ENCODE data around the gene ARHGAP30.
A peak's percentile ranks its signal among the peaks of the same experiment; 100 is the strongest.

Gene ARHGAP30

DNA sequence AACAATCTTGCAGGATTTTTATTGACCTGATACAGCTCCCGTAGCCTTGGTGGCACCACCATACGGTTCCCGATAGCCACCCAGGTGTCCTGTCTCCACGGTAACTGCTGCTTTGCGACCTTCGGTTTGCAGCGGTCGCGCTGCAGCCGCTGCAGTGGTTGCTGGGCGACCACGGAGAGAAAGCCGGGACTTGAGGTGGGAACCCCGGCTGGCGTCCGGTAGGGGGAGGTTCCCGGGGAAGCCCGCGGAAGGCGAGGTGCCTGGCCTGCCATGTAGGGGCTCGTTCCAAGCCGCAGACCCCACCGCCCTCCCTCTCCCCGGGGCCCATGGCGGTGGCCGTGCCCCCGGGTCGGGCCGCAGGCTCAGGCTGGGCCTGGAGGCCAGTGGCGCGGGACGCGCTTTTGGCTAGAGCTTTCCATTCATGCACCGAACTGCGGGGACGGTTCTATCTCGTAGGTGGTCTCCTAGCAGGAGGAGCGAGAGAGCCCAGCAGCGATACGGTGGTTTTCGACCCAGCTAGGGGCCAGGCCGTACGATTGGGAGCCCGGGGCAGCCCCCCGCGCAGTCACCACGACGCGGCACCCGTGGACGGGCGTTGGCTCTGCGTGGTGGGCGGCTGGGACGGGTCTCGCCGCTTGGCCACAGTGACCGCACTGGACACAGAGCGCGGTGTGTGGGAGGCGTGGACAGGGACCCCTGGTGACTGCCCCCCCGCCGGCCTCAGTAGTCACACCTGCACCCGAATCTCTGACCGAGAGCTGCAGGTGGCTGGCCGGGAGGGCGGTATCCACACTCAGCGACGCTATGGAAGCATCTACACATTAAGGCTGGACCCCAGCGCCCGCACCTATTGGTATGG lies 28.7 kb upstream of the ARHGAP30 start, which contains the start of gene KLHDC9:
TSS of gene KLHDC9 (plus strand) at position 152 of the 859 bp plus-strand sequence. CDS start at position 327, 175 bp downstream.
- Histone ChIP-seq H3K4me3 (ENCODE audit: low read length) (peak within 1 kb of the TSS; percentile 46), H3K9ac (ENCODE audit: low read length) (peak within 1 kb of the TSS; percentile 50), H3K27me3 (ENCODE audit: control insufficient read depth, insufficient read depth, low read length) (no peaks in the 10 kb centered on the region), H3K9me3 (ENCODE audit: control insufficient read depth, low read length) (no peaks in the 10 kb centered on the region), H3K4me1 (ENCODE audit: control insufficient read depth, insufficient read depth, low read length) (peaks cover 9% of the 10 kb centered on the region), H3K36me3 (ENCODE audit: control insufficient read depth, insufficient read depth, low read length) (peaks cover 8% of the 10 kb centered on the region)

DNA sequence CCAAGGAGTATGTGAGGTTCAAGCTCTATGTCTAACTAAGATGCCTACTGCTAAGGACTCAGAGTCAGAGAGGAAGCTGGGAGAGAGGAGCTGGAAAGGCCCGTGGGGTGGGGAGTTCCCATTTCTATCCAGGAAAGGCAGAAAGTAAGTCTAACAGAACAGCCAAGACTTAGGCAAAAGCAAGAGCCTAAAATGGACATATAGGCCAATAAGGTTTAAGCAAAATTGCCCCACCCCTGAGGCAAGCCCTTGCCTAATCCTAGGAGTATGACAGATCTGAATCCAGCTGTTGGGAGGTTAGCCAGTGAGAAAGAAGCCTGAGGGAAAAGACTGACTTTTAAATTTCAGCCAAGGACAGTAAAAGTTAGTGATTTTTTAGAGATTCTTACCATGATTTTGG lies 26.8 kb upstream of the ARHGAP30 start:
- Histone ChIP-seq H3K4me3 (ENCODE audit: low read length) (no peak overlapping the region), H3K27me3 (ENCODE audit: control insufficient read depth, insufficient read depth, low read length) (no peaks in the 10 kb centered on the region), H3K9me3 (ENCODE audit: control insufficient read depth, low read length) (no peaks in the 10 kb centered on the region), H3K9ac (ENCODE audit: low read length) (no peak overlapping the region), H3K4me1 (ENCODE audit: control insufficient read depth, insufficient read depth, low read length) (peaks cover 9% of the 10 kb centered on the region), H3K36me3 (ENCODE audit: control insufficient read depth, insufficient read depth, low read length) (no peaks in the 10 kb centered on the region)

DNA sequence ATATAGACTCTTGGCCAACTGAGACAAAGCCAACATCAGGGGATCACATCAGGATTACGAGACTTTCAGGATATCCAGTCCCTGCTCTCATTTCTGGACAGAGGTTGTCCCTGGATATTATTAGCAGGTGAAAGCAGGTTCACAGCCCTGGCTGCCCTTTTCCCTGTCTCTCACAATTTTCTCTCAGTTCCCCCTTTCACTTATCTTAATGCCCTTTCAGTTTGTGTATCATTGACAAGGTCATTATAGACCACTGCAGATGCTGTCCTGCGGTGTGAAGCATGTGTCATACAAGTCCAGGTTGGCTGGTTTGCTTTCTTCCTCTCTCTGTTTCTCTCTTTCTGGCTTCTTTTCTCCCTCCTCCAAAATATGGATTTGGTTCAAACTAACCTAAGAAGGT lies 26.3 kb upstream of the ARHGAP30 start:
- Histone ChIP-seq H3K36me3 (ENCODE audit: control insufficient read depth, insufficient read depth, low read length) (no peaks in the 10 kb centered on the region), H3K4me3 (ENCODE audit: low read length) (no peak overlapping the region), H3K9me3 (ENCODE audit: control insufficient read depth, low read length) (no peaks in the 10 kb centered on the region), H3K4me1 (ENCODE audit: control insufficient read depth, insufficient read depth, low read length) (peaks cover 9% of the 10 kb centered on the region), H3K27me3 (ENCODE audit: control insufficient read depth, insufficient read depth, low read length) (no peaks in the 10 kb centered on the region), H3K9ac (ENCODE audit: low read length) (no peak overlapping the region)

DNA sequence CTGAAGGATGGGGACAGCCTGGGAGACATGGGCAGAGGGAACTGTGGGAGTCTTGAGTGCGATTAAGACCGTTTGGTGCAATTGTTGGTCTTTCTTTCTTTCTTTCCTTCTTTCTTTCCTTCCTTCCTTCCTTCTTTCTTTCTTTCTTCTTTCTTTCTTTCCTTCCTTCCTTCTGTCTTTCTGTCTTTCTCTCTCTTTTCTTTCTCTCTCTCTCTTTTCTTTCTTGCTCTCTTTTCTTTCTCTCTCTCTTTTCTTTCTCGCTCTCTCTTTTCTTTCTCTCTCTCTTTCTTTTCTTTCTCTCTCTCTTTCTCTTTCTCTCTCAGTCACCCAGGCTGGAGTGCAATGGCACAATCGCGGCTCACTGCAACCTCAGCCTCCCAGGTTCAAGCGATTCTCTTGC lies 25.5 kb upstream of the ARHGAP30 start:
- H3K9ac ChIP-seq (ENCODE audit: low read length): no peak overlapping the region
- H3K36me3 ChIP-seq (ENCODE audit: control insufficient read depth, insufficient read depth, low read length): no peaks in the 10 kb centered on the region
- no peaks in the 10 kb centered on the region for H3K9me3 ChIP-seq (ENCODE audit: control insufficient read depth, low read length)
- H3K4me1 ChIP-seq (ENCODE audit: control insufficient read depth, insufficient read depth, low read length): peaks cover 10% of the 10 kb centered on the region
- H3K4me3 ChIP-seq (ENCODE audit: low read length): no peak overlapping the region
- no peaks in the 10 kb centered on the region for H3K27me3 ChIP-seq (ENCODE audit: control insufficient read depth, insufficient read depth, low read length)

DNA sequence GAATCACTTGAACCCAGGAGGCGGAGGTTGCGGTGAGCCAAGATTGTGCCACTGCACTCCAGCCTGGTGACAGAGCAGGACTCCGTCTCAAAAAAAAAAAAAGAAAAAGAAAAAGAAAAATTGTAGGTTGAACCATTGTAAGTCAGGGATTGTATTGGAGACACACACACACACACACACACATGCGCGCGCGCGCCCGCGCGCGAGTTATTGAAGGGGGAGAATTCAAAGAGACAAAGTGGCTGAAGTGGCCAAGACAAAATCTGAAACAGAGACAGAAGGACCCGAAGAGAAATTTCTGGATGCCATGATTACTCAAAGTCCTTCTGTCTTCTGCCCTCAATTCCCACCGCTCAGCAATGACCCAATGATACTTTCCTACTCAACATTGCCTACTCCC lies 24.8 kb upstream of the ARHGAP30 start:
- H3K4me1 ChIP-seq (ENCODE audit: control insufficient read depth, insufficient read depth, low read length): peaks cover 18% of the 10 kb centered on the region
- no peak overlapping the region for H3K9ac ChIP-seq (ENCODE audit: low read length)
- no peaks in the 10 kb centered on the region for H3K27me3 ChIP-seq (ENCODE audit: control insufficient read depth, insufficient read depth, low read length)
- H3K36me3 ChIP-seq (ENCODE audit: control insufficient read depth, insufficient read depth, low read length): no peaks in the 10 kb centered on the region
- no peak overlapping the region for H3K4me3 ChIP-seq (ENCODE audit: low read length)
- H3K9me3 ChIP-seq (ENCODE audit: control insufficient read depth, low read length): no peaks in the 10 kb centered on the region

DNA sequence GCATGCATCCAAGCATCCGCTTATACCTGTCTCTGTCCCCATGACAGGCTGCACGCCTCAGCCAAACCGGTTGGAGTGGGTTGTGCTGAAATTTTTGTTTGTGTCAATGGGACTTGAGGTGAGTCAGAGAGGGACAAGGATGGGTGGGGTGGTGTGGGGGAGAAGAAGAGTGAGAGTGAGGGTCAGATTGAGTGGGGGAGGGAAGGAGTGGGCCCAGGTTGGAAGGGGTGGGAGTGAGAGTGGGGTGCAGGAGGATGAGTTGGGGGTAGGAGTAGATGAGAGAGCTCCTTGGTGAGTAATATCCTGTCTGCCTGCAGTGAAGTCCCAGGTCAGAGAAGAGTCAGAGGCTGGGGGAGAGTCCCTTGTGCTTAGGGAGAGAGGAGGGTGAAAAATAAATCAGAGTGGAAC lies 22.9 kb upstream of the ARHGAP30 start:
- Histone ChIP-seq H3K27me3 (ENCODE audit: control insufficient read depth, insufficient read depth, low read length) (no peaks in the 10 kb centered on the region), H3K9ac (ENCODE audit: low read length) (no peak overlapping the region), H3K9me3 (ENCODE audit: control insufficient read depth, low read length) (no peaks in the 10 kb centered on the region), H3K36me3 (ENCODE audit: control insufficient read depth, insufficient read depth, low read length) (no peaks in the 10 kb centered on the region), H3K4me1 (ENCODE audit: control insufficient read depth, insufficient read depth, low read length) (peaks cover 28% of the 10 kb centered on the region), H3K4me3 (ENCODE audit: low read length) (no peak overlapping the region)

DNA sequence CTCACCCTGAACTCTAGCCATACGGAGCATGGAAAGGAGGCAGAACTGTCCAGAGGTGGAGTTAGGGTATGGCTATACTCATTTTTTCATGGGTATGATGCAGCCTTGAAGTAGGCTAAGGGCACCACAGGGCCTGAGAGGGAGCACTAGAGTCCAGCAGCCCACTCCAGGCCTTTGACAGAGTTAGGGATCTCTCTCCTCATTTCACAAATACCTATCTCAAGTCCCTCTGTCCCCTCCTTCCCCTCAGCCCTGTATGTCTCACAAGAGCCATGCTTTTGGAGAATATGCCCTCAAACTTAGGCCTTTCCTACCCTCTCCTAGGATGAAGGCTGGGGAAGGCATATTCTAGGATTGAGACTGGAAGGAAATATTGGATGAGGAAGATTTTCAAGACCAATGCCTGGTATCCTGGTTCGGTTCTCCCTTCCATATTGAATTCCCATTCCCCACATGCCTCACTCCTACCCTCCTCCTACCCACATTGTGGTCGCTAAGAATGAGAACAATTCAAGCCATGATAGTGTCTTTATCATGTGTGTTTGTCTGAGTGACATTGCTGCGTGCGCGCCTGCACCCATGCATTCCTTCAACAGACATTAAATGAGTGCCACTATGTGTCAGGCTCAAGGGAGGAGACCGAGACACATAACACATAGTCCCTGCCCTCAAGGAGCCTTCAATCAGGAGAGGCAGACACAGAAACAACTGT lies 22.3 kb upstream of the ARHGAP30 start:
- Histone ChIP-seq H3K27me3 (ENCODE audit: control insufficient read depth, insufficient read depth, low read length) (no peaks in the 10 kb centered on the region), H3K36me3 (ENCODE audit: control insufficient read depth, insufficient read depth, low read length) (no peaks in the 10 kb centered on the region), H3K9ac (ENCODE audit: low read length) (no peak overlapping the region), H3K4me1 (ENCODE audit: control insufficient read depth, insufficient read depth, low read length) (peaks cover 28% of the 10 kb centered on the region), H3K4me3 (ENCODE audit: low read length) (no peak overlapping the region), H3K9me3 (ENCODE audit: control insufficient read depth, low read length) (no peaks in the 10 kb centered on the region)

DNA sequence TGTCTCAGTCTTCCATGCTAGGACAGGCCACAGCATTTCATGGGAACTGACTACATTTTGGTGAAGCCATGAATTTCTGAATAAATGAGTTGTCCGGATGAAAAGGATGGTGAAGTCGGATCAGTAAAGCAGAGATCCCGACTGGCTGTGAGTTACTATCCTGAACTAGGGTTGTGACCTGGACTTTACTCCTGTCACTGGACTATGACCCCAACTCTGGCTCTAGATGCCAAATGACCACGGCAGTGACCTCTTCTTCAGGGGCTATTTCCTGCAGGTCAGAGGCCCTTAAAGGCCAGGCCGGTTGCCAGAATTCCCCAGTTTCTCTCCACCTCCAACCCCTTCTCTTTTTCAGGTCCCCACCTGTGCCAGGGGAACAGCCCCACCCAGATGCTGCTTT lies 21.4 kb upstream of the ARHGAP30 start:
- H3K27me3 ChIP-seq (ENCODE audit: control insufficient read depth, insufficient read depth, low read length): no peaks in the 10 kb centered on the region
- H3K9me3 ChIP-seq (ENCODE audit: control insufficient read depth, low read length): no peaks in the 10 kb centered on the region
- H3K4me1 ChIP-seq (ENCODE audit: control insufficient read depth, insufficient read depth, low read length): peaks cover 34% of the 10 kb centered on the region
- H3K9ac ChIP-seq (ENCODE audit: low read length): no peak overlapping the region
- no peak overlapping the region for H3K4me3 ChIP-seq (ENCODE audit: low read length)
- no peaks in the 10 kb centered on the region for H3K36me3 ChIP-seq (ENCODE audit: control insufficient read depth, insufficient read depth, low read length)

DNA sequence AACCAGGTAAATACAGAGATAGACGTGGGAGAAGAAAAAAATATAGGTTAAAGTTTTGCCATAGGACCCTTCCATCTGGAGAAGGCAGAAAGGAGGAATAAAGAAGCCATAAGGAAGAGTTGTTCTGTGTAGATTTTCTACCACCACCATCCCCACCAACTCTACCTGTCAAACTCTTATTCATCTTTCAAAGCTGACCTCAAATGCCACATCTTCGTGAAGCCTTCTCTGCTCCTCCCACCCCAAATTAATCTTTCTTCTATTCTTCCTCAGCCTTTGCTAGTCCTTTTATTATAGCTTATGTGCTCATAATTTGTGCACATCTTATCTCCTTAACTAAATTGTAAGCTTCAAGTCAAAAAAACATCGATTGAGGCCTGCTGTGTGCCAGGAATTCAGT lies 20.9 kb upstream of the ARHGAP30 start:
- peaks cover 39% of the 10 kb centered on the region for H3K4me1 ChIP-seq (ENCODE audit: control insufficient read depth, insufficient read depth, low read length)
- no peaks in the 10 kb centered on the region for H3K27me3 ChIP-seq (ENCODE audit: control insufficient read depth, insufficient read depth, low read length)
- no peak overlapping the region for H3K4me3 ChIP-seq (ENCODE audit: low read length)

DNA sequence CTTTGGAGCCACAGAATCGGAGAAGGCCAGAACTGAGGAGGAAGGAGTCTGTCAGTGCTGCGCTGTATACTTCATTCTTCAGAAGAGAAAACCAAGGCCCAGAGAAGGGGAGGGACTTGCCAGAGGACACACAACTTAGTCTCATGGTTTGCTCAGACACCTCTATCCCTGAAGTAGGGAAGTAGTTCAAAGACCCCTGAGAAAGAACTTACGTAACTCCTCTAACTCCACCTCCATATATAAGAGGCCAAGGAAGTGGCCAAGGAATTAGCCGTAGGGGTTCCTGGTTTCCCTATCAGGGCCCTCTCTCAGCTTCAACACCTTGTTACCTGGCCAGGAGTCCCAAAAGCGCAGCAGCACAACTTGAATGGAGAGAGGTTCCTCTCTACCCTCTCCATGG lies 20.2 kb upstream of the ARHGAP30 start:
- Histone ChIP-seq H3K27me3 (ENCODE audit: control insufficient read depth, insufficient read depth, low read length) (no peaks in the 10 kb centered on the region), H3K36me3 (ENCODE audit: control insufficient read depth, insufficient read depth, low read length) (no peaks in the 10 kb centered on the region), H3K4me1 (ENCODE audit: control insufficient read depth, insufficient read depth, low read length) (peaks cover 46% of the 10 kb centered on the region), H3K9me3 (ENCODE audit: control insufficient read depth, low read length) (no peaks in the 10 kb centered on the region), H3K4me3 (ENCODE audit: low read length) (no peak overlapping the region), H3K9ac (ENCODE audit: low read length) (peak overlapping the region; percentile 91)

More for the DNA sequence above, 20.9 kb upstream of the ARHGAP30 start:
- no peaks in the 10 kb centered on the region for H3K9me3 ChIP-seq (ENCODE audit: control insufficient read depth, low read length)
- H3K36me3 ChIP-seq (ENCODE audit: control insufficient read depth, insufficient read depth, low read length): no peaks in the 10 kb centered on the region
- no peak overlapping the region for H3K9ac ChIP-seq (ENCODE audit: low read length)

DNA sequence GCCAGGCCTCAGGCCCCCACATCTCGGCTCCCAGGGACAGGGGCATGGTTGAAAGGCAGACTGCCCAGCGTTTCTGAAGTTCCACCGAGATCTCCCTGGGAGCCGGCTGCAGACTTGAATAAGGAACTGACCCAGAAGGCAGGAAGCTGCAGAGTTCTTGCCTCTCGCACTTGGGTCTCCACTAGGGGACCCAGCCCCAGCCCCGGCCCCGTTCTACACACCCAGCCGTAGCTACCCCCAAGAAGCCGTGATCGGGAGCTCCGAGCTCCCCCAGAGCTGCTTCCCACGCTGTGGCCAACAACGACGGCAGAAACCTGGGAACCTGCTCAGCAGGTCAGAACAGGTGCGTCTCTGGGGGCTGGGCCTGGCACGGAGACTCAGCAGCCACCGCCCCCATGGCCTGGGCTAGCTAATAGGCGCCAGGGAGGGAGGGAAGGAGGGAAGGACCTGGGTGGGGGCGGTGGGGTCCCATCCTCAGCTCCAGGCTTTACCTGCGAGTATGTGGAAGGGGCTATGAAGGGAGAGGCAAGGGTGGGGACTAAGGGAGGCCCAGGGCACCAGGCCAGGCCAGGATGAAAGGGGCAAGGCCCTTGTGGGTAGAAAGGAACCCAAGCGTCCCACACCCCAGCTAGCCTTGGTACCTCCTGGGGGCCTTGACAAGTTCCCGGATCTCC lies 19.7 kb upstream of the ARHGAP30 start, which contains the start of gene NECTIN4:
TSS of gene NECTIN4 (minus strand) at position 308 of the 674 bp plus-strand sequence. CDS start at position 46, 262 bp downstream.
- no peaks in the 10 kb centered on the region for H3K27me3 ChIP-seq (ENCODE audit: control insufficient read depth, insufficient read depth, low read length)
- H3K9me3 ChIP-seq (ENCODE audit: control insufficient read depth, low read length): no peaks in the 10 kb centered on the region
- H3K36me3 ChIP-seq (ENCODE audit: control insufficient read depth, insufficient read depth, low read length): no peaks in the 10 kb centered on the region
- peaks cover 51% of the 10 kb centered on the region for H3K4me1 ChIP-seq (ENCODE audit: control insufficient read depth, insufficient read depth, low read length)
- peak within 1 kb of the TSS; percentile 91 for H3K9ac ChIP-seq (ENCODE audit: low read length)
- peak within 1 kb of the TSS; percentile 5 for H3K4me3 ChIP-seq (ENCODE audit: low read length)

Measured in mucosa of stomach (tissue), 1 donor.